ENCODE results near the gene PSME3IP1. TPM values are rescaled to one million over a fixed set of nuclear protein-coding genes. Genes with fewer than 3 reads are reported as not detected.

PSME3IP1 gene
- total and polyA plus RNA-seq, 2 of the 4 experiments (the other 2 are of a cell fraction), result 50.2 to 75.2 TPM

GRCh38 chr16:57125969-57126368, 59.9 kb downstream of the PSME3IP1 start:
- CTCF ChIA-PET, result no interaction called here
- H3K18ac ChIP-seq (ENCODE audit: low read depth, low read length), result no peak overlapping the region
- H3K27ac ChIP-seq (ENCODE audit: insufficient read depth, low read length), result no peak overlapping the region
- no peak overlapping the region for H3K56ac ChIP-seq (ENCODE audit: extremely low read depth, insufficient read depth, low read length)
- H4K8ac ChIP-seq (ENCODE audit: low read depth in 2 of 2, low read length in 2 of 2), result no peak overlapping the region
- no peaks in the 10 kb centered on the region for H3K9me3 ChIP-seq (ENCODE audit: control insufficient read depth, insufficient read depth, low read length)
- H3K14ac ChIP-seq (replicated peaks; ENCODE audit: low read depth, low read length), result no peak overlapping the region
- H4K91ac ChIP-seq (ENCODE audit: insufficient read depth, low read depth, low read length), result no peak overlapping the region
- H2BK120ac ChIP-seq (ENCODE audit: low read depth, low read length), result no peak overlapping the region
- H3K4me2 ChIP-seq (ENCODE audit: low read depth, low read length), result no peak overlapping the region
- in situ Hi-C loops (cut with MboI; ENCODE audit: low sequenced_read_pairs), result no loop called here
- WGBS, 2 experiments (ENCODE audit: extremely low coverage in 2 of 2, insufficient read length in 1 of 2), result 47% methylated on average over 1 of the region's 4 CpGs; no CpG with 5 or more reads in 1 of the 2 experiments
- no peaks in the 10 kb centered on the region for H3K79me1 ChIP-seq (ENCODE audit: low read depth in 1 of 2, low read length in 2 of 2)
- H2AK5ac ChIP-seq (ENCODE audit: low read depth, low read length), result no peak overlapping the region
- no peak overlapping the region for H3K4me3 ChIP-seq (ENCODE audit: insufficient read depth, low read depth, low read length)
- no peak overlapping the region for H3K4ac ChIP-seq (ENCODE audit: low read depth, low read length)
- POLR2A ChIA-PET (ENCODE audit: unreplicated experiment), result no interaction called here
- H3K9ac ChIP-seq (ENCODE audit: low read depth, low read length), result no peak overlapping the region
- no TSS peak for BruUV-seq (replicated peaks)
- H4K20me1 ChIP-seq (ENCODE audit: insufficient read depth, low read length), result no peaks in the 10 kb centered on the region
- H2AK9ac ChIP-seq (replicated peaks; ENCODE audit: low read depth, low read length, poor library complexity), result no peak overlapping the region
- H2AFZ ChIP-seq (replicated peaks; ENCODE audit: low read length, poor library complexity), result no peak overlapping the region
- no peak for ATAC-seq (ENCODE audit: low read depth)
- TF ChIP-seq BHLHE40 (IDR thresholded peaks at IDR 0.05; ENCODE audit: low read depth, low read length) (no peak), MAFK (IDR thresholded peaks at IDR 0.05; ENCODE audit: low read depth, low read length) (no peak), MAZ (IDR thresholded peaks at IDR 0.05; ENCODE audit: borderline replicate concordance, low read depth, low read length) (no peak), USF2 (IDR thresholded peaks at IDR 0.05; ENCODE audit: low read depth, low read length) (no peak)
- no peak for DNase-seq
- peaks cover 4% of the 10 kb centered on the region; the same call in 1 of the 2 replicates for H3K36me3 ChIP-seq (ENCODE audit: control insufficient read depth, insufficient read depth, low read length)
- intact Hi-C loops (cut with micrococcal nuclease), result no loop called here
- H3K9me1 ChIP-seq (ENCODE audit: insufficient read depth, low read length), result peaks cover 12% of the 10 kb centered on the region; the same call in 1 of the 2 replicates
- H2BK20ac ChIP-seq (ENCODE audit: low read depth, low read length), result no peak overlapping the region
- H3K27me3 ChIP-seq (ENCODE audit: control insufficient read depth, insufficient read depth, low read length), result no peaks in the 10 kb centered on the region
- H3K23ac ChIP-seq (ENCODE audit: low read depth, low read length), result no peak overlapping the region
- H2BK5ac ChIP-seq (ENCODE audit: low read depth, low read length, poor library complexity, severe bottlenecking), result no peak overlapping the region
- dilution Hi-C loops (cut with HindIII; ENCODE audit: low sequenced_read_pairs, unreplicated experiment), result no loop called here
- H3K4me1 ChIP-seq (ENCODE audit: control insufficient read depth, insufficient read depth, low read length), result no peaks in the 10 kb centered on the region
- H4K5ac ChIP-seq (ENCODE audit: low read depth, low read length), result no peak overlapping the region
- no peak overlapping the region for H2BK15ac ChIP-seq (ENCODE audit: low read depth, low read length)
